Parathyroid adenoma (tissue), 2 donors: ENCODE results near the gene ITGAL.
A peak's percentile ranks its signal among the peaks of the same experiment; 100 is the strongest.
"Not testable (repeated sequence)": the region's sequence is repeated elsewhere in the genome, so short reads cannot be mapped to it uniquely, and the experiment has no call there.

Experiments
- H2AFZ ChIP-seq: fragments of 300-600 bp; sonication (generic); one replicate; pipeline ENCODE4 v1.7.0; 2017; ENCODE audit warnings: antibody characterized with exemption, mild to moderate bottlenecking
- H3K27ac ChIP-seq: fragments of 300-600 bp; sonication (generic); one replicate; pipeline ENCODE4 v1.7.0; 2017
- H3K27me3 ChIP-seq: fragments of 300-600 bp; sonication (generic); one replicate; pipeline ENCODE4 v1.7.0; 2017; ENCODE audit warnings: low read length; ENCODE audit not compliant: control insufficient read depth, insufficient read depth
- H3K36me3 ChIP-seq: fragments of 300-600 bp; sonication (generic); one replicate; pipeline ENCODE4 v1.7.0; 2017; ENCODE audit warnings: low read length; ENCODE audit not compliant: control insufficient read depth, insufficient read depth
- H3K4me1 ChIP-seq: fragments of 300-600 bp; sonication (generic); one replicate; pipeline ENCODE4 v1.7.0; 2017; ENCODE audit warnings: control low read depth
- H3K4me2 ChIP-seq: fragments of 300-600 bp; sonication (generic); one replicate; pipeline ENCODE4 v1.7.0; 2017; ENCODE audit warnings: low read length
- H3K4me3 ChIP-seq: fragments of 300-600 bp; sonication (generic); one replicate; pipeline ENCODE4 v1.7.0; 2017; ENCODE audit warnings: low read depth, low read length
- H3K79me2 ChIP-seq: fragments of 300-600 bp; sonication (generic); one replicate; pipeline ENCODE4 v1.7.0; 2017; ENCODE audit warnings: control low read depth
- H3K9ac ChIP-seq: fragments of 300-600 bp; sonication (generic); one replicate; pipeline ENCODE4 v1.7.0; 2017; ENCODE audit warnings: mild to moderate bottlenecking
- H3K9me3 ChIP-seq: fragments of 300-600 bp; sonication (generic); one replicate; pipeline ENCODE4 v1.7.0; 2017; ENCODE audit warnings: low read length; ENCODE audit not compliant: control insufficient read depth
- CTCF ChIP-seq: fragments of 300-600 bp; sonication (generic); IDR thresholded peaks from one replicate; pipeline ENCODE4 v1.7.0; 2017; ENCODE audit warnings: antibody characterized with exemption, mild to moderate bottlenecking
- donor health status: primary hyperparathyroidism.

Gene ITGAL

GRCh38 chr16:30445408-30446202 lies 26.9 kb upstream of the ITGAL start, which contains the start of gene SEPHS2:
TSS of gene SEPHS2 (minus strand) at chr16:30445874. CDS start at chr16:30445727, 147 bp downstream.
- Histone ChIP-seq H3K36me3 (no peaks in the 10 kb centered on the region), H3K9ac (peak within 1 kb of the TSS; percentile 78), H3K27ac (peak within 1 kb of the TSS; percentile 84), H3K27me3 (no peaks in the 10 kb centered on the region), H3K9me3 (no peaks in the 10 kb centered on the region), H3K4me2 (peak within 1 kb of the TSS; percentile 93), H3K79me2 (peaks cover 5% of the 10 kb centered on the region), H3K4me1 (peaks cover 6% of the 10 kb centered on the region), H2AFZ (peak within 1 kb of the TSS; percentile 95), H3K4me3 (peak within 1 kb of the TSS; percentile 93)
- peak; percentile 38 for TF ChIP-seq CTCF

DNA sequence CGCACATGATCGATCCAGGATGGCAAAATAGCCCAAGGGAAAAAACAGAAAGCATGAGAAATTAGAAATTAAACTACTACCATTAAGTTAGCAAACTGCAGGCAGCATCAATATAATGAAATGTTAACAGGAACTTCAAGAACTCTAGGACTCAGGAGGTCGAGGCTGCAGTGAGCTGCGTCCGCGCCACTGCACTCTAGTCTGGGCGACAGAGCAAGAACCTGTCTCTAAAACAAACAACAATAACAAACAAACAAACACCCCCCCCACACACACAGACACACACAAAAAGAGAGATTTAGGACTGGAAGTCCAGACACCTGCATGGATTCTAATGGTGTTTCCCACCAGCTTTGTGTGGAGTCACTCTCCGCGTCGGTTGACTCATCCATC lies 26.3 kb upstream of the ITGAL start:
- peak overlapping the region; percentile 93 for H3K4me2 ChIP-seq
- H2AFZ ChIP-seq, result peak overlapping the region; percentile 95
- H3K27ac ChIP-seq, result peak overlapping the region; percentile 84
- H3K4me3 ChIP-seq, result peak overlapping the region; percentile 93
- H3K9me3 ChIP-seq, result no peaks in the 10 kb centered on the region
- H3K36me3 ChIP-seq, result no peaks in the 10 kb centered on the region
- no peaks in the 10 kb centered on the region for H3K27me3 ChIP-seq
- no peak for TF ChIP-seq CTCF
- peaks cover 5% of the 10 kb centered on the region for H3K79me2 ChIP-seq
- no peak overlapping the region for H3K9ac ChIP-seq
- peaks cover 6% of the 10 kb centered on the region for H3K4me1 ChIP-seq

DNA sequence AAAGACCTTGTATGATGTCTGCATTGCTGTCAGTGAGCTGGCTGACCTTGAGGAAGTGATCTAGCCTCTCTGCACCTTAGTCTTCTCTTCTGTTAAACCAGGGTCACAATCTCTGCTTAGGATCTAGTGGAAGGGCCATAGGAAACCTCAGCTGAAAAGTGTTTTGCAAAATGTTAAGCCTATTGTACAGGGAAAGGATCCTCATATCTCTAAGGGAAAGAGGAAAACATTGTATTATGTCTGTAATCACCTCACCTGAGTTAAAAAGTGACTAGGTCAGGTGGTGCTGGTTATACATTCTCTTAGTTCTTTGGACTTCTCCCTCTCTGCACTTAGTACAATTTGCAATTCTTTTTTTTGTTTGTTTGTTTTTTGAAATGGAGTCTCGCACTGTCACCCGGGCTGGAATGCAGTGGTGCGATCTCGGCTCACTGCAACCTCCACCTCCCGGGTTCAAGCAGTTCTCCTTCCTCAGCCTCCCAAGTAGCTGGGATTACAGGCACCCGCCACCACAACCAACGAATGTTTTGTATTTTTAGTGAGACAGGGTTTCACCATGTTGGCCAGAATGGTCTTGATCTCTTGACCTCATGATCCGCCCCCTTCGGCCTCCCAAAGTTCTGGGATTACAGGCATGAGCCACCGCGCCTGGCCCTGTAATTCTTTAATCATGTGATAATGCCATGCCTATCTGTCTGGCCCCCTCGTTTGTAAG lies 24.9 kb upstream of the ITGAL start:
- Histone ChIP-seq H3K79me2 (peaks cover 5% of the 10 kb centered on the region), H3K27me3 (no peaks in the 10 kb centered on the region), H3K4me1 (peaks cover 6% of the 10 kb centered on the region), H3K4me3 (no peak overlapping the region), H3K27ac (no peak overlapping the region), H3K36me3 (no peaks in the 10 kb centered on the region), H3K4me2 (no peak overlapping the region), H3K9me3 (no peaks in the 10 kb centered on the region), H3K9ac (no peak overlapping the region), H2AFZ (no peak overlapping the region)
- TF ChIP-seq CTCF, result no peak

GRCh38 chr16:30449116-30449435 lies 23.5 kb upstream of the ITGAL start:
- no peak overlapping the region for H3K27ac ChIP-seq
- TF ChIP-seq CTCF, result no peak
- no peaks in the 10 kb centered on the region for H3K9me3 ChIP-seq
- no peak overlapping the region for H2AFZ ChIP-seq
- no peak overlapping the region for H3K9ac ChIP-seq
- no peak overlapping the region for H3K4me2 ChIP-seq
- no peaks in the 10 kb centered on the region for H3K36me3 ChIP-seq
- H3K4me3 ChIP-seq, result no peak overlapping the region
- H3K27me3 ChIP-seq, result no peaks in the 10 kb centered on the region
- H3K79me2 ChIP-seq, result peaks cover 5% of the 10 kb centered on the region
- H3K4me1 ChIP-seq, result peaks cover 6% of the 10 kb centered on the region

GRCh38 chr16:30452709-30453580 lies 19.6 kb upstream of the ITGAL start:
- not testable (repeated sequence) for H3K9ac ChIP-seq, H3K4me3 ChIP-seq, H3K36me3 ChIP-seq, H3K4me1 ChIP-seq, H3K79me2 ChIP-seq, H3K4me2 ChIP-seq, H3K9me3 ChIP-seq, H3K27ac ChIP-seq, H3K27me3 ChIP-seq, H2AFZ ChIP-seq
